SK-N-MC (cell line): ENCODE data around the gene NGEF.

ENCODE experiments used
- DNase-seq: peaks from one replicate; pipeline ENCODE4 v3.0.0-alpha.2; 2011; ENCODE audit warnings: low read depth, low spot score
- H3K27ac ChIP-seq: fragments of 200-600 bp; sonication (generic); 2 replicates; pipeline ENCODE4 v1.5.1; 2016; ENCODE audit warnings: mixed run types
- H3K36me3 ChIP-seq: fragments of 200-600 bp; sonication (generic); 2 replicates; pipeline ENCODE4 v1.6.1; 2017; ENCODE audit warnings: antibody characterized with exemption, low read length, mixed read lengths; ENCODE audit not compliant: insufficient read depth
- H3K4me3 ChIP-seq: fragments of 200-600 bp; sonication (generic); 2 replicates; pipeline ENCODE4 v1.5.1; 2016
- H3K9ac ChIP-seq: fragments of 200-600 bp; sonication (generic); 2 replicates; pipeline ENCODE4 v1.8.0; 2017; ENCODE audit warnings: mixed run types, mixed read lengths; ENCODE audit not compliant: insufficient read length
- H3K9me3 ChIP-seq: fragments of 200-600 bp; sonication (generic); 2 replicates; pipeline ENCODE4 v1.6.1; 2017; ENCODE audit warnings: low read depth, mild to moderate bottlenecking, antibody characterized with exemption, low read length, moderate library complexity, mixed read lengths
- EZH2 ChIP-seq: fragments of 200-600 bp; sonication (generic); IDR thresholded peaks from one replicate; pipeline ENCODE4 v1.6.1; 2017; ENCODE audit warnings: antibody characterized with exemption
- FOXP2 ChIP-seq: optimal IDR thresholded peaks from 2 replicates; pipeline ENCODE3; 2011; ENCODE audit warnings: mild to moderate bottlenecking, moderate library complexity; ENCODE audit not compliant: insufficient read depth; ENCODE audit errors: extremely low read length, control extremely low read depth
- POLR2AphosphoS5 ChIP-seq: IDR thresholded peaks from 2 replicates; pipeline ENCODE4 v1.6.1; 2012; ENCODE audit warnings: mild to moderate bottlenecking, low read depth, low read length, borderline replicate concordance

NGEF gene

GRCh38 chr2:232888099-232888836 is 124.8 kb downstream of the NGEF start:
- DNase-seq = no peak
- Histone ChIP-seq H3K36me3 (no peaks in the 10 kb centered on the region; the same call in 1 of the 2 replicates), H3K4me3 (no peak overlapping the region), H3K9ac (no peak overlapping the region), H3K27ac (no peak overlapping the region), H3K9me3 (no peaks in the 10 kb centered on the region)
- no peak for TF ChIP-seq EZH2
- TF ChIP-seq POLR2AphosphoS5 = no peak
- no peak for TF ChIP-seq FOXP2

- no peaks in the 10 kb centered on the region for H3K9me3 ChIP-seq
- TF ChIP-seq FOXP2 (no peak), EZH2 (no peak), POLR2AphosphoS5 (no peak)
These were observed 125.7 kb downstream of the NGEF start for GRCh38 chr2:232887171-232887850.

DNA sequence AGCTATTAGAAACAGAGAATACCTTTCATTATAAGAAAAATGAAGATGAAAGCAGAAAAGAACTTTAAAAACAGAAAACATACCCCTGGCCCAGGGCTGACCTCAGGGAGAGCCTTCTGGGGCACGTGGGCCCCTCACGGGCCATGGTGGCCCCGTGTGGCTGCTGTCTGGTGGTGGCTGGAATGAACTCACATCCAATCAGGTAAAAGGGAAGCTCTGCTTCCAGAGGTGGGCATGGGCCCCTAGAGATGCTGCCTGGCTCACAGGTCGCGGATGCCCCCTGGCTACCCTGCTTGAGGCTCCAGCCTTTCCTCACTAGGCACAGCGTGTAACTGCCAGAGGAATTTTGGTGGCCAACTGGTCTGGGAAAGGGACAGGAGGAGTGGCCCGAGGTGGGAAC is 126.4 kb downstream of the NGEF start:
- Histone ChIP-seq H3K36me3 (no peaks in the 10 kb centered on the region; the same call in 1 of the 2 replicates), H3K27ac (no peak overlapping the region), H3K4me3 (no peak overlapping the region), H3K9me3 (no peaks in the 10 kb centered on the region), H3K9ac (no peak overlapping the region)
- no peak for TF ChIP-seq POLR2AphosphoS5
- TF ChIP-seq EZH2 = no peak
- no peak for TF ChIP-seq FOXP2
- no peak for DNase-seq

More at GRCh38 chr2:232887171-232887850, 125.7 kb downstream of the NGEF start:
- no peak overlapping the region for H3K27ac ChIP-seq
- no peak overlapping the region for H3K9ac ChIP-seq
- no peaks in the 10 kb centered on the region; the same call in 1 of the 2 replicates for H3K36me3 ChIP-seq
- DNase-seq = no peak
- no peak overlapping the region for H3K4me3 ChIP-seq

GRCh38 chr2:232886176-232886575 is 126.9 kb downstream of the NGEF start:
- no peak for TF ChIP-seq POLR2AphosphoS5
- TF ChIP-seq FOXP2 = no peak
- no peak for TF ChIP-seq EZH2
- Histone ChIP-seq H3K4me3 (no peak overlapping the region), H3K9ac (no peak overlapping the region), H3K36me3 (no peaks in the 10 kb centered on the region; the same call in 1 of the 2 replicates), H3K27ac (no peak overlapping the region), H3K9me3 (no peaks in the 10 kb centered on the region)
- DNase-seq = no peak

- no peak overlapping the region for H3K27ac ChIP-seq
- TF ChIP-seq EZH2 = no peak
- TF ChIP-seq POLR2AphosphoS5 = no peak
- TF ChIP-seq FOXP2 = no peak
- no peak for DNase-seq
- no peaks in the 10 kb centered on the region; the same call in 1 of the 2 replicates for H3K36me3 ChIP-seq
- H3K4me3 ChIP-seq = no peak overlapping the region
- H3K9me3 ChIP-seq = no peaks in the 10 kb centered on the region
- no peak overlapping the region for H3K9ac ChIP-seq
These were observed 127.6 kb downstream of the NGEF start for GRCh38 chr2:232885264-232885961.

DNA sequence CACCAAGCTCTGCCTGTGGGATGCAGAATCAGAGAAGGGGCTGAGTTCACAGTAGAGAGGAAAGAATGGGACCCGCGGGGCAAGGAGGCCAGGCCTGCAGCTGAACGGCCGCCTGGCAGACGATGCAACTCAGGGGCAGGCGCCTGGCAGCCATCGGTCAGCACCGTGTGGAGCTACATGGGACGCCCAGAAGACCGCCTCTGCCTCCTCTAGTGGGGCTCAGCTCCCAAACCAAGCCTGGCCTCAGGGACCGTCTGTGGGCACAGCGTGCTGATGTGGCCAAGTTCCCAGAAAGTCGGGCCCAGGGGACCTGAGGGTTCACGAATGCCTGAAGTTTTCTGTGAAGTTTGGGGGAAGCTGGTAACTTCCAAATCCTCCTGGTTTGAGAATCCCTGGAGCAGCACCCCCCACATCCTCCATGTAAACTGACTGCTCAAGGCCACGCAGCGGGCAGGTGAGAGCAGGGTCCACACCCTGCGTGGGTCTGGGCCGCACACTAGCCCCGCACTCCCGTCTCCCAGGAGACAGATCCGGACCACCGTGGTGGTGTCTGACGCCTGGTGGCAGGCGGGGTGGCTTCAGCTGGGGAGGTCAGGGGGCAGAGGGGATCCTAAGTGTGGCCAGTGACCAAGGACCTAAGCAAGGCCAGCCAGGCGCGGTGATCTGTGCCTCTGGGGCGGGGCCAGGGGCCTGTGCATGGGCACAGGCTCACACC is 128.3 kb downstream of the NGEF start:
- Histone ChIP-seq H3K27ac (no peak overlapping the region), H3K36me3 (no peaks in the 10 kb centered on the region; the same call in 1 of the 2 replicates), H3K4me3 (no peak overlapping the region), H3K9me3 (no peaks in the 10 kb centered on the region), H3K9ac (no peak overlapping the region)
- no peak for DNase-seq
- no peak for TF ChIP-seq POLR2AphosphoS5
- TF ChIP-seq FOXP2 = no peak
- no peak for TF ChIP-seq EZH2

- DNase-seq = no peak
- no peaks in the 10 kb centered on the region for H3K9me3 ChIP-seq
- TF ChIP-seq EZH2 (no peak), POLR2AphosphoS5 (no peak), FOXP2 (no peak)
- no peaks in the 10 kb centered on the region; the same call in 1 of the 2 replicates for H3K36me3 ChIP-seq
- H3K9ac ChIP-seq = no peak overlapping the region
- no peak overlapping the region for H3K4me3 ChIP-seq
- H3K27ac ChIP-seq = no peak overlapping the region
These were observed 129.0 kb downstream of the NGEF start for GRCh38 chr2:232884001-232884421.
